ENCODE measurements around the gene COL11A2. TPM values are rescaled to one million over a fixed set of nuclear protein-coding genes. Genes with fewer than 3 reads are reported as not detected.

COL11A2 gene
- total RNA-seq, 1 donor from 2014 or later: under 0.01 TPM

GRCh38 chr6:33193619-33194018 is 1.4 kb upstream of the COL11A2 start:
- no peak for DNase-seq (ENCODE audit: low read depth in 2 of 2)

- peak in 1 of 2 donors; percentile 19 for DNase-seq (ENCODE audit: low read depth in 2 of 2)
These were observed 670 bp upstream of the COL11A2 start for GRCh38 chr6:33192671-33193602.

GRCh38 chr6:33191383-33192104 is 723 bp downstream of the COL11A2 start:
- peak in 1 of 2 donors; percentile 18 for DNase-seq (ENCODE audit: low read depth in 2 of 2)

- no peak for DNase-seq (ENCODE audit: low read depth in 2 of 2)
These were observed 1.7 kb downstream of the COL11A2 start for GRCh38 chr6:33190504-33191107.

GRCh38 chr6:33189625-33190448 is 2.4 kb downstream of the COL11A2 start:
- DNase-seq (ENCODE audit: low read depth in 2 of 2): no peak

GRCh38 chr6:33189164-33189563 is 3.1 kb downstream of the COL11A2 start:
- DNase-seq (ENCODE audit: low read depth in 2 of 2): no peak

GRCh38 chr6:33187809-33188208 is 4.5 kb downstream of the COL11A2 start:
- no peak for DNase-seq (ENCODE audit: low read depth in 2 of 2)

- DNase-seq (ENCODE audit: low read depth in 2 of 2): no peak
These were observed 6.5 kb downstream of the COL11A2 start for GRCh38 chr6:33185654-33186187.

- no peak for DNase-seq (ENCODE audit: low read depth in 2 of 2)
These were observed 7.1 kb downstream of the COL11A2 start for GRCh38 chr6:33185190-33185589.

GRCh38 chr6:33183071-33183683 is 9.1 kb downstream of the COL11A2 start:
- DNase-seq (ENCODE audit: low read depth in 2 of 2): peak in 1 of 2 donors; percentile 26

GRCh38 chr6:33181141-33181540 is 11.1 kb downstream of the COL11A2 start:
- DNase-seq (ENCODE audit: low read depth in 2 of 2): no peak

- no peak for DNase-seq (ENCODE audit: low read depth in 2 of 2)
These were observed 13.4 kb downstream of the COL11A2 start for GRCh38 chr6:33178755-33179475.

GRCh38 chr6:33177552-33178446 is 14.5 kb downstream of the COL11A2 start:
- DNase-seq (ENCODE audit: low read depth in 2 of 2): no peak

- DNase-seq (ENCODE audit: low read depth in 2 of 2): no peak
These were observed 15.4 kb downstream of the COL11A2 start for GRCh38 chr6:33176906-33177305.

- DNase-seq (ENCODE audit: low read depth in 2 of 2): no peak
These were observed 16.7 kb downstream of the COL11A2 start for GRCh38 chr6:33175436-33176069.

- DNase-seq (ENCODE audit: low read depth in 2 of 2): no peak
These were observed 17.5 kb downstream of the COL11A2 start for GRCh38 chr6:33174784-33175183.

GRCh38 chr6:33173535-33174180 is 18.6 kb downstream of the COL11A2 start:
- no peak for DNase-seq (ENCODE audit: low read depth in 2 of 2)
